Upper lobe of left lung (tissue), 4 donors: Measurements from ENCODE around the gene CALY.

ENCODE experiments used
- CTCF ChIP-seq, 6 experiments: fragments of 450-650 bp in 4 of 6; fragments of 200-600 bp in 2 of 6; sonication (generic) in 2 of 6; IDR thresholded peaks; one replicate each; pipeline ENCODE4 v1.5.1; 2016 to 2019; ENCODE audit warnings: antibody characterized with exemption in 6 of 6
- POLR2A ChIP-seq, 4 donors: fragments of 450-650 bp; IDR thresholded peaks; one replicate each; pipeline ENCODE4 v1.5.1; 2016 to 2017; ENCODE audit warnings: antibody characterized with exemption in 4 of 4, mild to moderate bottlenecking in 2 of 4
- POLR2AphosphoS5 ChIP-seq, 2 donors: sonication (generic); formaldehyde crosslinking; IDR thresholded peaks; one replicate each; pipeline ENCODE4 v1.5.1; 2017; ENCODE audit warnings: antibody characterized with exemption in 2 of 2

- TF ChIP-seq CTCF (IDR thresholded peaks at IDR 0.05) (no peak), POLR2AphosphoS5 (IDR thresholded peaks at IDR 0.05) (no peak), POLR2A (IDR thresholded peaks at IDR 0.05) (no peak)
Observed at GRCh38 chr10:133314911-133315310, 21.8 kb downstream of the CALY start.
